Testis (tissue), 3 donors: ENCODE data around the gene EXOC3L2. TPM values are rescaled to one million over a fixed set of nuclear protein-coding genes. Genes with fewer than 3 reads are reported as not detected.

ENCODE experiments used
- DNase-seq: peaks from one replicate; pipeline ENCODE4 v3.0.0-alpha.2; 2019
- H3K27ac ChIP-seq, 2 donors: fragments of 200-600 bp; sonication (generic); one replicate each; pipeline ENCODE4 v1.5.1; 2019
- H3K27me3 ChIP-seq: fragments of 200-600 bp; sonication (generic); one replicate; pipeline ENCODE4 v1.5.1; 2019
- H3K36me3 ChIP-seq: fragments of 200-600 bp; sonication (generic); one replicate; pipeline ENCODE4 v1.5.1; 2017; ENCODE audit warnings: low read depth; ENCODE audit errors: missing control alignments
- H3K4me1 ChIP-seq: fragments of 200-600 bp; sonication (generic); one replicate; pipeline ENCODE4 v1.5.1; 2019
- H3K4me3 ChIP-seq, 2 donors: fragments of 200-600 bp; sonication (generic); one replicate each; pipeline ENCODE4 v1.5.1; 2017 to 2019
- H3K9me3 ChIP-seq: fragments of 200-600 bp; sonication (generic); one replicate; pipeline ENCODE4 v1.5.1; 2017
- POLR2A ChIP-seq: fragments of 450-650 bp; IDR thresholded peaks from one replicate; pipeline ENCODE4 v1.6.1; 2017; ENCODE audit warnings: antibody characterized with exemption, mild to moderate bottlenecking, moderate library complexity
- WGBS, 2 donors: methylation state at CpG; one replicate each; pipeline ENCODE4 v1.1.5; 2018; 5-methylcytosine and 5-hydroxymethylcytosine counted together
- intact Hi-C: fragments of 100-400 bp; cut with DNase I; formaldehyde crosslinking; loops from one replicate; pipeline ENCODE4 v1.15.1; 2023; ENCODE audit warnings: low total_unique reads
- polyA plus RNA-seq: library from polyadenylated mRNA; stranded (reverse); fragments of 350-450 nt; fragmentation: Illumina TruSeq; extraction: RNeasy Lipid Tissue Mini Kit (QIAGEN cat#74804); gene quantifications from one replicate; pipeline ENCODE4 v1.2.3, GENCODE V29; 2014; ENCODE audit warnings: low read depth, low replicate concordance; ENCODE audit not compliant: insufficient read depth
- total RNA-seq, 2 donors: library from RNA; depleted of rRNA; stranded (reverse); fragments of >200 nt; gene quantifications; one replicate each; pipeline ENCODE4 v1.2.3, GENCODE V29; 2016
- TF ChIP-seq, protein P1 (sequence below), 3 experiments: fragments of 450-650 bp in 2 of 3; fragments of 200-600 bp in 1 of 3; sonication (generic) in 1 of 3; IDR thresholded peaks; one replicate each; pipeline ENCODE4 v1.5.1; 2016 to 2019; ENCODE audit warnings: antibody characterized with exemption in 3 of 3, mild to moderate bottlenecking in 2 of 3, moderate library complexity in 1 of 3

The EXOC3L2 gene
- total and polyA plus RNA-seq, 3 donors from 2014 or later, result 7.4 to 30.2 (median 29.5) TPM

DNA sequence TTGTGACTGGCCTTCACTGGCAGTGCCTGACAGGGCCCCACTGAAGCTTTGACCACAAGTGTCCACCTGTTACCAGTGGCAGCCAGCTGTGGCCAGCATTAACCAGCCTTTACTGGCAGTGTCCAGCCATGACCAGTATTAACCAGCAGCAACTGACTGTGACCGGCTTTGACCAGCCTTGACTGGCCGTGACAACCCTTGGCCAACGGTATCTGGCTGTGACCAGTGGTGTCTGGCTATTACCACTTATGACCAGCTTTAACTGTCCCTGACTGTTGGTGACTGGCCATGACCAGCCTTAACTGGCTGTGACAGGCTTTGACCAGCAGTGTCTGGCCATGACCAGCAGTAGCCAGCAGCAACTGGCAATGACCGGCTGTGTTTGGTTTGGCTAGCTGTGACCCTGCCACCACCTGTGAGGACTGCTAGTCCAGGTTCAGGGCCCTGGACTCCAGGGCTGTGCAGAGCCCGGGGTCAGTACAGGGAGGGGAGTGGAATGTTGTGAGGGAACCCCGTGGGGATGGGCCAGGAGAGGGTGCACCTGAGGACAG, 45.2 kb upstream of the EXOC3L2 start:
- peaks cover 7% of the 10 kb centered on the region for H3K4me1 ChIP-seq
- H3K27ac ChIP-seq, result no peak overlapping the region
- H3K9me3 ChIP-seq, result no peaks in the 10 kb centered on the region
- TF ChIP-seq POLR2A, result no peak
- 80 to 94% methylated on average over 1 to 6 of the region's 6 CpGs for WGBS, 2 donors
- no peak for DNase-seq
- no peaks in the 10 kb centered on the region for H3K27me3 ChIP-seq
- no peak overlapping the region for H3K4me3 ChIP-seq
- no peaks in the 10 kb centered on the region for H3K36me3 ChIP-seq
- intact Hi-C loops, result no loop called here

DNA sequence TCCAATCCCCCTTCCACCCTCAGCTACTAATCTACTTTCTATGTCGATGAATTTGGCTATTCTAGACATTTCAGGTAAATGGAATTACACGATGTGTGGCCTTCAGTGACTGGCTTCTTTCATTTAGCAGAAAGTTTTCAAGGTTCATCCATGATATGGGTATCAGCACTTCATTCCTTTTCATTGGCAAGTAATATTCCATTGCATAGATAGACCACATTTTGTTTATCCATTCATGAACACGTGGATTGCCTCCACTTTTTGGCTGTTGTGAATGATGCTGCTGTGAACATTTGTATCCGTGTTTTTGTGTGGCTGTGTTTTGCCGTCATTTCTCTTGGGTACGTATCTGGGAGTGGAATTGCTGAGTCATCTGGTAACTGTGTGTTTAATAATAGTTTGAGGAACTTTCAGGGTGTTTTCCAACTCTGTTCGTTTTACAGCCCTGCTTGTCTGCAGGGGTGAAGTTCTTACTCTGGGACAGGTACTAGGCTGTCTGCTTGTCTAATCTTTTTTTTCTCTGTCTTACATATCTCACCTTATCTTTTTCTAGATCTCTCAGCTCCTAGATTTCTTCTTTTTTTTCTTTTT, 38.3 kb upstream of the EXOC3L2 start:
- no peaks in the 10 kb centered on the region for H3K27me3 ChIP-seq
- no peak for DNase-seq
- intact Hi-C loops, result no loop called here
- H3K4me3 ChIP-seq, result no peak overlapping the region
- no peaks in the 10 kb centered on the region for H3K4me1 ChIP-seq
- H3K27ac ChIP-seq, result no peak overlapping the region
- no peaks in the 10 kb centered on the region for H3K36me3 ChIP-seq
- TF ChIP-seq POLR2A, result no peak
- TF ChIP-seq, protein P1, sequence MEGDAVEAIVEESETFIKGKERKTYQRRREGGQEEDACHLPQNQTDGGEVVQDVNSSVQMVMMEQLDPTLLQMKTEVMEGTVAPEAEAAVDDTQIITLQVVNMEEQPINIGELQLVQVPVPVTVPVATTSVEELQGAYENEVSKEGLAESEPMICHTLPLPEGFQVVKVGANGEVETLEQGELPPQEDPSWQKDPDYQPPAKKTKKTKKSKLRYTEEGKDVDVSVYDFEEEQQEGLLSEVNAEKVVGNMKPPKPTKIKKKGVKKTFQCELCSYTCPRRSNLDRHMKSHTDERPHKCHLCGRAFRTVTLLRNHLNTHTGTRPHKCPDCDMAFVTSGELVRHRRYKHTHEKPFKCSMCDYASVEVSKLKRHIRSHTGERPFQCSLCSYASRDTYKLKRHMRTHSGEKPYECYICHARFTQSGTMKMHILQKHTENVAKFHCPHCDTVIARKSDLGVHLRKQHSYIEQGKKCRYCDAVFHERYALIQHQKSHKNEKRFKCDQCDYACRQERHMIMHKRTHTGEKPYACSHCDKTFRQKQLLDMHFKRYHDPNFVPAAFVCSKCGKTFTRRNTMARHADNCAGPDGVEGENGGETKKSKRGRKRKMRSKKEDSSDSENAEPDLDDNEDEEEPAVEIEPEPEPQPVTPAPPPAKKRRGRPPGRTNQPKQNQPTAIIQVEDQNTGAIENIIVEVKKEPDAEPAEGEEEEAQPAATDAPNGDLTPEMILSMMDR (IDR thresholded peaks at IDR 0.05), result no peak
- no peaks in the 10 kb centered on the region for H3K9me3 ChIP-seq
- 72 to 77% methylated on average over 7 of the region's 7 CpGs for WGBS, 2 donors

DNA sequence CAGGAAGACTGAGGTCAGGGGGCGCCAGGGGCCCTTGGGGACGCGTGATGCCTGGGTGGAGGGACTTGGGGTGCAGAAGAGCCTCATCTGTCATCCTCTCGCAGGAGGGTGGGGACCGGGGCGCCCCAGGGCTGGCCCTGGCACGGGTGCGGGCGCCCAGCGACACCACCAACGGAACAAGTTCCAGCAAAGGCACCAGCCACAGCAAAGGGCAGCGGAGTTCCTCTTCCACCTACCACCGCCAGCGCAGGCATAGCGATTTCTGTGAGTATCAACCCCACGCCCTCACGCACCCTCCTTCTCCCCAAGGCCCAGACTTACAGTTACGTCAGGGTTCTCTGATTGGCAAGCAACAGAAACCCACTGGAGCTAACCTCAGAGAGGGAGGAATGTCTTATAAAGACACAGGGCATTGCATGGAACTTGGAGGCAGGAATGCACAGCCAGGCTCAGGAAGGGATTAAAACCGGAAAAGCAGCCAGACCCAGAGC, 35.3 kb upstream of the EXOC3L2 start:
- Histone ChIP-seq H3K36me3 (no peaks in the 10 kb centered on the region), H3K9me3 (no peaks in the 10 kb centered on the region), H3K27ac (no peak overlapping the region), H3K27me3 (no peaks in the 10 kb centered on the region), H3K4me1 (peaks cover 10% of the 10 kb centered on the region), H3K4me3 (no peak overlapping the region)
- TF ChIP-seq POLR2A, result no peak
- TF ChIP-seq, protein P1 (IDR thresholded peaks at IDR 0.05), result no peak
- intact Hi-C loops, result no loop called here
- no peak for DNase-seq
- WGBS, 2 donors, result 80 to 90% methylated on average over 9 to 19 of the region's 19 CpGs

DNA sequence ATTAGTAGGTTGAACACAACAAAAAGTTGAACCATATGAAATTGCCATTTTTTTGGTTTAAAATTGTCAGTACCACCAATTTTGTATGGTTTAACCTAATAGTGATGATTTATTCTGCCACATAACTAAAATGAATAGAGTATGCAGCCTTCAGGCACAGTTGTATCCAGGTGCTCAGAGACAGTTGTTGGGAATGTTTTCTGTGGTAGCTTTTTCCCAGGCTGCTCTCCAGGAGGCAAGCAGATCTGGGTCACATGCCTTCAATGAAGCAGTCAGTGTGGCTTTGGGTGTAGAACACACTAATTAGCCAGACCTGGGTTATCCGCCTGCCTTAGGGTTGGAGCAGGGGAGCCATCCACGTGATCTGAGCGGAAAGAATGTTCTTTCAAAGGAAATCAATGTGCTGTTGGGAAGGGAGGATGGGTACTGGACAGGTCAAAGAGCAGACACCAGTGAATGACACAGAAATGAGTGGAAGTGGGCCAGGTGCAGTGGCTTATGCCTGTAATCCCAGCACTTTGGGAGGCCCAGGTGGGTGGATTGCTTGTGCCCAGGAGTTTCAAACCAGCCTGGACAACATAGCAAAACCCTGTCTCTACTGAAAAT, 34.5 kb upstream of the EXOC3L2 start:
- H3K9me3 ChIP-seq, result no peaks in the 10 kb centered on the region
- TF ChIP-seq POLR2A, result no peak
- TF ChIP-seq, protein P1 (IDR thresholded peaks at IDR 0.05), result no peak
- intact Hi-C loops, result no loop called here
- H3K27ac ChIP-seq, result no peak overlapping the region
- H3K36me3 ChIP-seq, result no peaks in the 10 kb centered on the region
- H3K4me1 ChIP-seq, result peaks cover 13% of the 10 kb centered on the region
- H3K4me3 ChIP-seq, result no peak overlapping the region
- no peaks in the 10 kb centered on the region for H3K27me3 ChIP-seq
- DNase-seq, result no peak
- 64 to 70% methylated on average over 3 of the region's 3 CpGs for WGBS, 2 donors

DNA sequence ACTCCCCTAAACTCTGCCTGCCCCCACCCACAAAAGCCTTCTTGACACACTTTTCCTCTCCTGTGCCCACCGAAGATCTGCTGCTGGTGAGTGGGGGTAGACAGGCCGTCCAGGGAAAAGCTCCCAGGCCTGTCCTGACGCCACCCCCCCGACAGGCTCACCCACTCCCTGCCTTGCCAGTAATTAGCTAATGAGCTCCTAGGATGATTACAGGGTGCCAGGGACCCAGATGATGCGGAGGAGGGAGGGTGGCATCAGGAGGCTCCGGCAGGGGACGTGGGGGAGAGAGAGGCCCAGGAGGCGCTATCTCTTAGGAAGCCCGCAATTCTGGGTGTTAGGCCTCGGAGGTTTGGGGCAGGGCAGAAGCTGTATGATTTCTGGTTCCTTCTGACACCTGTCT, 32.9 kb upstream of the EXOC3L2 start:
- peak; percentile 61 for DNase-seq
- H3K4me1 ChIP-seq, result peaks cover 22% of the 10 kb centered on the region
- no peaks in the 10 kb centered on the region for H3K36me3 ChIP-seq
- intact Hi-C loops, result no loop called here
- H3K27me3 ChIP-seq, result no peaks in the 10 kb centered on the region
- TF ChIP-seq, protein P1 (IDR thresholded peaks at IDR 0.05), result no peak
- TF ChIP-seq POLR2A, result no peak
- H3K9me3 ChIP-seq, result no peaks in the 10 kb centered on the region
- H3K27ac ChIP-seq, result peak overlapping the region; percentile 4 to 58
- WGBS, 2 donors, result 67 to 77% methylated on average over 8 to 10 of the region's 10 CpGs
- no peak overlapping the region for H3K4me3 ChIP-seq
